HG03565 (cell line): ENCODE data around the gene COQ8B.

Experiments used
- ATAC-seq: cut with Tn5 transposase; IDR thresholded peaks from one replicate; pipeline ENCODE4 v1.9.1; 2021; ENCODE audit warnings: mild to moderate bottlenecking, moderate library complexity; ENCODE audit not compliant: unreplicated experiment

COQ8B gene

GRCh38 chr19:40693150-40693788 lies 23.4 kb downstream of the COQ8B start:
- ATAC-seq, result no peak

- no peak for ATAC-seq
These were observed 24.5 kb downstream of the COQ8B start for GRCh38 chr19:40692212-40692551.

GRCh38 chr19:40691421-40692211 lies 25.1 kb downstream of the COQ8B start:
- ATAC-seq, result no peak

GRCh38 chr19:40690693-40691420 lies 25.8 kb downstream of the COQ8B start:
- ATAC-seq, result no peak

- ATAC-seq, result no peak
These were observed 26.5 kb downstream of the COQ8B start, which contains the start of gene NUMBL for GRCh38 chr19:40690050-40690692. NUMBL (minus strand) TSS chr19:40690651; CDS start chr19:40690483, 168 bp downstream.

- no peak for ATAC-seq
These were observed 27.2 kb downstream of the COQ8B start for GRCh38 chr19:40689339-40690049.

- no peak for ATAC-seq
These were observed 27.7 kb downstream of the COQ8B start for GRCh38 chr19:40688987-40689338.

- ATAC-seq, result no peak
These were observed 28.4 kb downstream of the COQ8B start for GRCh38 chr19:40688309-40688708.

- ATAC-seq, result no peak
These were observed 29.1 kb downstream of the COQ8B start for GRCh38 chr19:40687525-40688016.

- ATAC-seq, result no peak
These were observed 29.7 kb downstream of the COQ8B start for GRCh38 chr19:40686882-40687524.

GRCh38 chr19:40685563-40685962 lies 31.1 kb downstream of the COQ8B start:
- no peak for ATAC-seq

GRCh38 chr19:40685016-40685526 lies 31.6 kb downstream of the COQ8B start:
- ATAC-seq, result no peak

- no peak for ATAC-seq
These were observed 32.4 kb downstream of the COQ8B start for GRCh38 chr19:40684280-40684679.

GRCh38 chr19:40683437-40683836 lies 33.2 kb downstream of the COQ8B start:
- no peak for ATAC-seq

GRCh38 chr19:40682431-40682964 lies 34.2 kb downstream of the COQ8B start:
- no peak for ATAC-seq

GRCh38 chr19:40681039-40681438 lies 35.6 kb downstream of the COQ8B start:
- ATAC-seq, result no peak

GRCh38 chr19:40677156-40677555 lies 39.5 kb downstream of the COQ8B start:
- ATAC-seq, result no peak

GRCh38 chr19:40674291-40674690 lies 42.4 kb downstream of the COQ8B start:
- ATAC-seq, result no peak

- ATAC-seq, result no peak
These were observed 43.3 kb downstream of the COQ8B start for GRCh38 chr19:40673397-40673796.
